HepG2 (cell line): Measurements from ENCODE around the gene P2RY11. TPM values are rescaled to one million over a fixed set of nuclear protein-coding genes. Genes with fewer than 3 reads are reported as not detected.
A peak's percentile ranks its signal among the peaks of the same experiment; 100 is the strongest.

ENCODE experiments used
- FOXC1 ChIP-seq: sonication (generic); formaldehyde crosslinking; IDR thresholded peaks from 2 replicates; pipeline ENCODE4 v1.8.0; 2022; ENCODE audit warnings: mild to moderate bottlenecking, missing genetic modification reagents, borderline replicate concordance
- GLI4 ChIP-seq: sonication (generic); formaldehyde crosslinking; IDR thresholded peaks from 2 replicates; pipeline ENCODE4 v1.5.1; 2020; ENCODE audit warnings: missing genetic modification reagents, mild to moderate bottlenecking, moderate library complexity, borderline replicate concordance
- GTF2F1 ChIP-seq: fragments of 150-350 bp; IDR thresholded peaks from 2 replicates; pipeline ENCODE4 v1.6.1; 2014; ENCODE audit warnings: low read length
- JUND ChIP-seq: sonication (generic); formaldehyde crosslinking; IDR thresholded peaks from 2 replicates; pipeline ENCODE4 v1.8.0; 2022; ENCODE audit warnings: mild to moderate bottlenecking, missing genetic modification reagents
- MIER3 ChIP-seq: IDR thresholded peaks from 2 replicates; pipeline ENCODE4 v1.6.1; 2016; ENCODE audit warnings: missing compliant biosample characterization, borderline replicate concordance
- PITX1 ChIP-seq: sonication (generic); formaldehyde crosslinking; IDR thresholded peaks from 2 replicates; pipeline ENCODE4 v1.5.1; 2020; ENCODE audit warnings: mild to moderate bottlenecking, missing genetic modification reagents
- PRMT3 ChIP-seq: sonication (generic); formaldehyde crosslinking; IDR thresholded peaks from 2 replicates; pipeline ENCODE4 v1.8.1; 2022; ENCODE audit warnings: low read depth, mild to moderate bottlenecking, moderate library complexity, missing genetic modification reagents, borderline replicate concordance
- SP2 ChIP-seq: sonication (generic); formaldehyde crosslinking; IDR thresholded peaks from 2 replicates; pipeline ENCODE4 v1.5.1; 2020; ENCODE audit warnings: mild to moderate bottlenecking, missing genetic modification reagents
- TAF15 ChIP-seq: fragments of 200-400 bp; formaldehyde crosslinking; IDR thresholded peaks from one replicate; pipeline ENCODE4 v1.6.1; 2018; ENCODE audit warnings: mild to moderate bottlenecking, low read depth, low read length; ENCODE audit not compliant: poor library complexity, severe bottlenecking
- ZNF329 ChIP-seq: sonication (generic); formaldehyde crosslinking; IDR thresholded peaks from 2 replicates; pipeline ENCODE4 v1.9.0; 2021; ENCODE audit warnings: low read depth, mild to moderate bottlenecking, missing genetic modification reagents
- polyA plus RNA-seq, 8 experiments: library from polyadenylated mRNA; depleted of rRNA in 3 of 8; stranded (reverse) in 7 of 8; unstranded in 1 of 8; fragments of >200 nt; fragmentation: Illumina TruSeq in 4 of 8; extraction: Trizol in 4 of 8; gene quantifications; 2 replicates each; pipeline versions ENCODE4 v1.2.1 to v1.2.3, GENCODE V29; 2011 to 2016; ENCODE audit warnings: low read depth in 4 of 8, missing spikeins in 1 of 8, mixed read lengths in 1 of 8; ENCODE audit not compliant: insufficient read depth in 1 of 8
- total RNA-seq, 5 experiments: library from RNA; depleted of rRNA; stranded (reverse); fragments of >200 nt; fragmentation: Illumina TruSeq; extraction: Trizol; gene quantifications; 2 replicates each; pipeline ENCODE4 v1.2.3, GENCODE V29; 2016; ENCODE audit warnings: low read depth in 1 of 5
- TF ChIP-seq, protein P1 (sequence below): sonication (generic); formaldehyde crosslinking; IDR thresholded peaks from 2 replicates; pipeline ENCODE4 v1.9.0; 2021; ENCODE audit warnings: missing genetic modification reagents, borderline replicate concordance
- TF ChIP-seq, protein P2 (sequence below): sonication (generic); formaldehyde crosslinking; IDR thresholded peaks from 2 replicates; pipeline ENCODE4 v1.5.0; 2020; ENCODE audit warnings: missing genetic modification reagents, mild to moderate bottlenecking, borderline replicate concordance
- TF ChIP-seq, protein P3 (sequence below): sonication (generic); formaldehyde crosslinking; IDR thresholded peaks from 2 replicates; pipeline ENCODE4 v1.4.0; 2020; ENCODE audit warnings: missing genetic modification reagents, borderline replicate concordance
- TF ChIP-seq, protein P4 (sequence below): sonication (generic); formaldehyde crosslinking; IDR thresholded peaks from 2 replicates; pipeline ENCODE4 v1.4.0; 2020; ENCODE audit warnings: missing genetic modification reagents, borderline replicate concordance

Gene P2RY11
- total and polyA plus RNA-seq, 2 of the 13 experiments (the other 11 are each of a cell fraction or from before 2014, with no cell fraction given): 4.0 to 7.8 TPM

DNA sequence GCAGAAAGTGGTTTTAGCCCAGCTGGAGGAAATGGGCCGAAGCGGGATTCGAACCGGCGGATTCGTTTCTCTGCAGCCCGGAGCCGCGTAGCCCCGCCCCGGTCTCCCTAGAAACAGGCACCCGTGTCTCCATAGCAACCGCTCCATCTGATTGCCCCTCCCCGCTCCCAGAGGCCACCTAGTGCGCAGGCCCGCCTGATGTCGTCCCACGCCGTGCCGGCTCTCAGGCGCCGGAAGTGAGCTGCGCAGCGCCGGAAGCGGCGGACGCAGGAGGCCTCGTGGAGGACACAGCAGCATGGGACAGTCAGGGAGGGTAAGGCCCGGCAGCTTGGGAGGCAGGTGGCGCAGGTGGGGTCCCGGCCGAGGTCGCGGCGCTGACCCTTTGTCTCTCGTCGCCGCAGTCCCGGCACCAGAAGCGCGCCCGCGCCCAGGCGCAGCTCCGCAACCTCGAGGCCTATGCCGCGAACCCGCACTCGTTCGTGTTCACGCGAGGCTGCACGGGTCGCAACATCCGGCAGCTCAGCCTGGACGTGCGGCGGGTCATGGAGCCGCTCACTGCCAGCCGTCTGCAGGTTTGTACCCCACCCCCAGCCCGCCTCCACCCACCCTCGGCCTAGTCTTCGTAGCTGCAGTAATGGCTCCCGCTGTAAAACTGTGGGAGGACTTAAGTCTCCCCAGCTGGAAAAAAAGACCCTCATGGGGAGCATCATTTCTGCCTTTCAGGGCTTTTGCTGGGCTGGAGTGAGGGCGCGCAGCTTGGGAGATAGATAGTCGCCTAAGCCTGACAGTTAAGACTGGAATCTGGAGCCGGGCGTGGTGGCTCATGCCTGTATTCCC is 5.2 kb upstream of the P2RY11 start, which contains the start of gene PPAN (continued):
- TF ChIP-seq, protein P1, sequence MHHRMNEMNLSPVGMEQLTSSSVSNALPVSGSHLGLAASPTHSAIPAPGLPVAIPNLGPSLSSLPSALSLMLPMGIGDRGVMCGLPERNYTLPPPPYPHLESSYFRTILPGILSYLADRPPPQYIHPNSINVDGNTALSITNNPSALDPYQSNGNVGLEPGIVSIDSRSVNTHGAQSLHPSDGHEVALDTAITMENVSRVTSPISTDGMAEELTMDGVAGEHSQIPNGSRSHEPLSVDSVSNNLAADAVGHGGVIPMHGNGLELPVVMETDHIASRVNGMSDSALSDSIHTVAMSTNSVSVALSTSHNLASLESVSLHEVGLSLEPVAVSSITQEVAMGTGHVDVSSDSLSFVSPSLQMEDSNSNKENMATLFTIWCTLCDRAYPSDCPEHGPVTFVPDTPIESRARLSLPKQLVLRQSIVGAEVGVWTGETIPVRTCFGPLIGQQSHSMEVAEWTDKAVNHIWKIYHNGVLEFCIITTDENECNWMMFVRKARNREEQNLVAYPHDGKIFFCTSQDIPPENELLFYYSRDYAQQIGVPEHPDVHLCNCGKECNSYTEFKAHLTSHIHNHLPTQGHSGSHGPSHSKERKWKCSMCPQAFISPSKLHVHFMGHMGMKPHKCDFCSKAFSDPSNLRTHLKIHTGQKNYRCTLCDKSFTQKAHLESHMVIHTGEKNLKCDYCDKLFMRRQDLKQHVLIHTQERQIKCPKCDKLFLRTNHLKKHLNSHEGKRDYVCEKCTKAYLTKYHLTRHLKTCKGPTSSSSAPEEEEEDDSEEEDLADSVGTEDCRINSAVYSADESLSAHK (CRISPR knock-in tag): no peak
- TF ChIP-seq MIER3 (CRISPR knock-in tag) (peak; percentile 78; the same call in 1 of the 2 replicates), GTF2F1 (no peak), FOXC1 (peak; percentile 85; the same call in 1 of the 2 replicates), PRMT3 (CRISPR knock-in tag) (0 out of 2 replicates have a peak, but pooled peaks have one; percentile 16), GLI4 (CRISPR knock-in tag) (no peak), ZNF329 (0 out of 2 replicates have a peak, but pooled peaks have one; percentile 34), PITX1 (CRISPR knock-in tag) (peak; percentile 43; the same call in 1 of the 2 replicates), SP2 (CRISPR knock-in tag) (peak; percentile 71), TAF15 (no peak), JUND (0 out of 2 replicates have a peak, but pooled peaks have one; percentile 60)
- TF ChIP-seq, protein P2, sequence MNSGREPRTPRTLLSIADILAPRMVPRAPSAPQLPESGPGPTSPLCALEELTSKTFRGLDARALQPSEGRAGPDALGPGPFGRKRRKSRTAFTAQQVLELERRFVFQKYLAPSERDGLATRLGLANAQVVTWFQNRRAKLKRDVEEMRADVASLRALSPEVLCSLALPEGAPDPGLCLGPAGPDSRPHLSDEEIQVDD (CRISPR knock-in tag): peak; percentile 66; the same call in 1 of the 2 replicates
- TF ChIP-seq, protein P3, sequence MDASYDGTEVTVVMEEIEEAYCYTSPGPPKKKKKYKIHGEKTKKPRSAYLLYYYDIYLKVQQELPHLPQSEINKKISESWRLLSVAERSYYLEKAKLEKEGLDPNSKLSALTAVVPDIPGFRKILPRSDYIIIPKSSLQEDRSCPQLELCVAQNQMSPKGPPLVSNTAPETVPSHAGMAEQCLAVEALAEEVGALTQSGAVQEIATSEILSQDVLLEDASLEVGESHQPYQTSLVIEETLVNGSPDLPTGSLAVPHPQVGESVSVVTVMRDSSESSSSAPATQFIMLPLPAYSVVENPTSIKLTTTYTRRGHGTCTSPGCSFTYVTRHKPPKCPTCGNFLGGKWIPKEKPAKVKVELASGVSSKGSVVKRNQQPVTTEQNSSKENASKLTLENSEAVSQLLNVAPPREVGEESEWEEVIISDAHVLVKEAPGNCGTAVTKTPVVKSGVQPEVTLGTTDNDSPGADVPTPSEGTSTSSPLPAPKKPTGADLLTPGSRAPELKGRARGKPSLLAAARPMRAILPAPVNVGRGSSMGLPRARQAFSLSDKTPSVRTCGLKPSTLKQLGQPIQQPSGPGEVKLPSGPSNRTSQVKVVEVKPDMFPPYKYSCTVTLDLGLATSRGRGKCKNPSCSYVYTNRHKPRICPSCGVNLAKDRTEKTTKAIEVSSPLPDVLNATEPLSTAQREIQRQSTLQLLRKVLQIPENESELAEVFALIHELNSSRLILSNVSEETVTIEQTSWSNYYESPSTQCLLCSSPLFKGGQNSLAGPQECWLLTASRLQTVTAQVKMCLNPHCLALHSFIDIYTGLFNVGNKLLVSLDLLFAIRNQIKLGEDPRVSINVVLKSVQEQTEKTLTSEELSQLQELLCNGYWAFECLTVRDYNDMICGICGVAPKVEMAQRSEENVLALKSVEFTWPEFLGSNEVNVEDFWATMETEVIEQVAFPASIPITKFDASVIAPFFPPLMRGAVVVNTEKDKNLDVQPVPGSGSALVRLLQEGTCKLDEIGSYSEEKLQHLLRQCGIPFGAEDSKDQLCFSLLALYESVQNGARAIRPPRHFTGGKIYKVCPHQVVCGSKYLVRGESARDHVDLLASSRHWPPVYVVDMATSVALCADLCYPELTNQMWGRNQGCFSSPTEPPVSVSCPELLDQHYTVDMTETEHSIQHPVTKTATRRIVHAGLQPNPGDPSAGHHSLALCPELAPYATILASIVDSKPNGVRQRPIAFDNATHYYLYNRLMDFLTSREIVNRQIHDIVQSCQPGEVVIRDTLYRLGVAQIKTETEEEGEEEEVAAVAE (CRISPR knock-in tag): no peak
- TF ChIP-seq, protein P4, sequence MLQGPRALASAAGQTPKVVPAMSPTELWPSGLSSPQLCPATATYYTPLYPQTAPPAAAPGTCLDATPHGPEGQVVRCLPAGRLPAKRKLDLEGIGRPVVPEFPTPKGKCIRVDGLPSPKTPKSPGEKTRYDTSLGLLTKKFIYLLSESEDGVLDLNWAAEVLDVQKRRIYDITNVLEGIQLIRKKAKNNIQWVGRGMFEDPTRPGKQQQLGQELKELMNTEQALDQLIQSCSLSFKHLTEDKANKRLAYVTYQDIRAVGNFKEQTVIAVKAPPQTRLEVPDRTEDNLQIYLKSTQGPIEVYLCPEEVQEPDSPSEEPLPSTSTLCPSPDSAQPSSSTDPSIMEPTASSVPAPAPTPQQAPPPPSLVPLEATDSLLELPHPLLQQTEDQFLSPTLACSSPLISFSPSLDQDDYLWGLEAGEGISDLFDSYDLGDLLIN (CRISPR knock-in tag): no peak; the same call in 1 of the 2 replicates
